ENCODE results near the gene RBM15B. TPM values are rescaled to one million over a fixed set of nuclear protein-coding genes. Genes with fewer than 3 reads are reported as not detected.

The RBM15B gene, protein sequence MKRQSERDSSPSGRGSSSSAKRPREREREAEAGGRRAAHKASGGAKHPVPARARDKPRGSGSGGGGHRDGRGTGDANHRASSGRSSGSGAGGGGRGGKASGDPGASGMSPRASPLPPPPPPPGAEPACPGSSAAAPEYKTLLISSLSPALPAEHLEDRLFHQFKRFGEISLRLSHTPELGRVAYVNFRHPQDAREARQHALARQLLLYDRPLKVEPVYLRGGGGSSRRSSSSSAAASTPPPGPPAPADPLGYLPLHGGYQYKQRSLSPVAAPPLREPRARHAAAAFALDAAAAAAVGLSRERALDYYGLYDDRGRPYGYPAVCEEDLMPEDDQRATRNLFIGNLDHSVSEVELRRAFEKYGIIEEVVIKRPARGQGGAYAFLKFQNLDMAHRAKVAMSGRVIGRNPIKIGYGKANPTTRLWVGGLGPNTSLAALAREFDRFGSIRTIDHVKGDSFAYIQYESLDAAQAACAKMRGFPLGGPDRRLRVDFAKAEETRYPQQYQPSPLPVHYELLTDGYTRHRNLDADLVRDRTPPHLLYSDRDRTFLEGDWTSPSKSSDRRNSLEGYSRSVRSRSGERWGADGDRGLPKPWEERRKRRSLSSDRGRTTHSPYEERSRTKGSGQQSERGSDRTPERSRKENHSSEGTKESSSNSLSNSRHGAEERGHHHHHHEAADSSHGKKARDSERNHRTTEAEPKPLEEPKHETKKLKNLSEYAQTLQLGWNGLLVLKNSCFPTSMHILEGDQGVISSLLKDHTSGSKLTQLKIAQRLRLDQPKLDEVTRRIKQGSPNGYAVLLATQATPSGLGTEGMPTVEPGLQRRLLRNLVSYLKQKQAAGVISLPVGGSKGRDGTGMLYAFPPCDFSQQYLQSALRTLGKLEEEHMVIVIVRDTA
- total RNA-seq: 10 to 100 TPM; 14.6 to 29.8 TPM

DNA sequence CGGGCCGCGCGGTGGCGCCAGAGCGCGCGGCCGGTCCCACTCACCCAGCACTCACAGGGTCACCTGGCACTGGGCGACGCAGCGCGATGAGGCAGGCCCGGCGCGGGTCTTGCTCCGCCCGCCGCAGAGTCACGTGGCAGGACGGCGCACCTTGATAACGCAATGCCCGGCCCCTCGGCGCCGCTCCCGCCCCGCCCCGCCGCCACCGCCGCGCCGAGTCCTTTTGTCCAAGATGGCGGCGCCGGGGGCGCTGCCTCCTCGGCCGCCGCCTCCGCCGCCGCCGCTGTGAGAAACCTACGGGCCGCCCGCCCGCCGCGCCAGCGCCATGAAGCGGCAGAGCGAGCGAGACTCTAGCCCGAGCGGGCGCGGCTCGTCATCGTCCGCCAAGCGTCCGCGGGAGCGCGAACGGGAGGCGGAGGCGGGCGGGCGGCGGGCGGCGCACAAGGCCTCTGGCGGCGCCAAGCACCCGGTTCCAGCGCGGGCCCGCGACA is at the start of gene RBM15B:
TSS of gene RBM15B (plus strand) at position 211 of the 491 bp plus-strand sequence. CDS start at position 326, 115 bp downstream.
- peak within 1 kb of the TSS; percentile 67 for H3K4me3 Mint-ChIP-seq
- ATAC-seq (replicated peaks): peak; percentile 97
- peaks cover 32% of the 10 kb centered on the region for H3K4me1 Mint-ChIP-seq
- no peaks in the 10 kb centered on the region for H3K27me3 Mint-ChIP-seq
- H3K36me3 Mint-ChIP-seq (ENCODE audit: low read depth): peaks cover 75% of the 10 kb centered on the region
- H3K9me3 Mint-ChIP-seq: no peaks in the 10 kb centered on the region
- peak within 1 kb of the TSS; percentile 48 for H3K27ac Mint-ChIP-seq

DNA sequence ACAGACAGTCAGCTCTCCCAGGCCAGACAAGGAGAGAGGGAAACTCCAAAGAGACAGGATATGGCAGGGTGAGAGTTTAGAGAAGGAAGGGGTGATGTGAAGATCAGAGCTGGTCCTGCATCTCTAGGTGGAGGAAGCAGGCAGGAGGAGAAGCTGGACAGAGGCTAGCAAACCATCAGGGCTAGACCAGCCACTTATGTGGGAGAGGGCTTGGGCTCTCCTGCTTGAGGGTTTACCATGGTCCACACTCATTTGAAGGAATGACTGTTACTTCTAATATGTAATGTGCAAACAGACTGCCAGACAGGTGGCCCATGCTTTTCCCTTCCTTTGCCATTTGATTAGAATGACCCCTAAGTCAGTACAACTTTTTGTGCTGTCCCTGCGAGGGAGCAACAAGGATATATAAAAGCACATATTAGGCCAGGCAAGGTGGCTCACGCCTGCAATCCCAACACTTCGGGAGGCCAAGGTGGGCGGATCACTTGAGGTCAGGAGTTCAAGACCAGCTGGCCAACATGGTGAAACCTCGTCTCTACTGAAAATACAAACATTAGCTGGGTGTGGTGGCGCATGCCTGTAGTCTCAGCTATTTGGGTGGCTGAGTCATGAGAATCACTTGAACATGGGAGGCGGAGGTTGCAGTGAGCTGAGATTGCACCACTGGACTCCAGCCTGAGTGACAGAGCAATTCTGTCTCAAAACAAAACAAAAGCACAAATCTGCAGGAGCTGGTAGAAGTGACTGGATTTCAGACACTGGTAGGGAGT is 47.0 kb upstream of the RBM15B start:
- Mint-ChIP-seq H3K27me3 (no peaks in the 10 kb centered on the region), H3K27ac (no peak overlapping the region), H3K36me3 (ENCODE audit: low read depth) (no peaks in the 10 kb centered on the region), H3K9me3 (no peaks in the 10 kb centered on the region), H3K4me1 (no peaks in the 10 kb centered on the region), H3K4me3 (no peak overlapping the region)
- ATAC-seq (replicated peaks): no peak

DNA sequence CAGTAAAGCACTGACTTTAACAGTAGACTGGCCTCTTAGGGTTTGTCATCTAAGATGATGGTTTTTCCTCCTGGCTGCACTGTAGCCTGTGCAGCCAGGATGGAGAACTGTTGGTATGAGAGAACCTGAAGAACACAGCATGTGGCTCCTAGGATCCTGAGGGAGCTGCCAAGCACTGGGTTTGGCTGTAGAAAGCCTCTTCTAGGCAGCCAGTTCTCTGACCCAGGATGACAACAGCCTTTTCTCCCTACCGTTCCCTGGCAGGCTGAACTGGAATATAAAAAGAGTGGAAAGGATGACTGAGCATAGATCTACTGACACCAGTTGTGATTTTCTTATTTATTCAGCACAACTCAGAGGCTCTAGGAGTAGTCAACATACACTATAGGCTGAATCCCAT is 40.3 kb upstream of the RBM15B start:
- Mint-ChIP-seq H3K36me3 (ENCODE audit: low read depth) (no peaks in the 10 kb centered on the region), H3K27me3 (no peaks in the 10 kb centered on the region), H3K27ac (no peak overlapping the region), H3K9me3 (no peaks in the 10 kb centered on the region), H3K4me1 (no peaks in the 10 kb centered on the region), H3K4me3 (no peak overlapping the region)
- ATAC-seq (replicated peaks): no peak

GRCh38 chr3:51353131-51353530 is 38.0 kb upstream of the RBM15B start:
- ATAC-seq (replicated peaks): no peak
- Mint-ChIP-seq H3K4me3 (no peak overlapping the region), H3K27ac (no peak overlapping the region), H3K9me3 (no peaks in the 10 kb centered on the region), H3K36me3 (ENCODE audit: low read depth) (no peaks in the 10 kb centered on the region), H3K27me3 (no peaks in the 10 kb centered on the region), H3K4me1 (no peaks in the 10 kb centered on the region)

DNA sequence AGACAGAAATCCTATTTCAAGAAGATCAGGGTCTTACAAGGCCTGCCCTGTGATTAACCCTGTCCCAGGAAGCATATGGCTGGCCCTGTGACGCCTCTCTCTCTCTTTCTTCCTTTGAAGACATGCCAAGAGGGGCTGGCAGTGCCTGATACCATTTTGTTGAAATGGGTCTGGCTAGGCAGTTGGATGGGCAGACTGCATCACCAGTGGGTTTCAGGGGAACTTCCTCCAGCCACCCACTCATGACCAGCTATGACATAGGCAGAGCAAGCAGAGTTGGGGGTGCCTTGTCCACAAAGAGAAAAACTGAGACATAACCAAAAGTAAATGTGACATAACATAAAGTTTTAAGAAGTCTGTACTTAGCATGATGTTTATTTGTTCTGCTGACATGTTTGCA is 37.4 kb upstream of the RBM15B start:
- ATAC-seq (replicated peaks): no peak
- H3K27ac Mint-ChIP-seq: no peak overlapping the region
- no peak overlapping the region for H3K4me3 Mint-ChIP-seq
- H3K9me3 Mint-ChIP-seq: no peaks in the 10 kb centered on the region
- H3K36me3 Mint-ChIP-seq (ENCODE audit: low read depth): no peaks in the 10 kb centered on the region
- H3K4me1 Mint-ChIP-seq: no peaks in the 10 kb centered on the region
- no peaks in the 10 kb centered on the region for H3K27me3 Mint-ChIP-seq

DNA sequence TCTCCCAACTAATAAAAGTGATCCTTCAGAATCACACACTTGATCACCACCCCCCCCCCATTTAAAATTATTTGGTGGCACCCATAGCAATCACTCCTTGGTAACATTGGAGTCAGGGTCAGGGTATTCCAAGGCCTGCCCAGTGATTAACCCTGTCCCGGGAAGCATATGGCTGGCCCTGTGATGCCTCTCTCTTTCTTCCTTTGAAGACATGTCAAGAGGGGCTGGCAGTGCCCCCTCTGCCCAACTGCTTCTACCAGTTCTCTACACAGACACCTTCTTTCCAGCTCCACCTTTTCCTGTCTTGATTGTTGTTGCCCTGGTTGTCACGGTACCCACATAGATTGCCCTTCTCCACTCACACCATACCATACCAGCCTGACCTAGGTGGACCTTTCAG is 36.9 kb upstream of the RBM15B start:
- H3K4me3 Mint-ChIP-seq: no peak overlapping the region
- ATAC-seq (replicated peaks): no peak
- no peaks in the 10 kb centered on the region for H3K36me3 Mint-ChIP-seq (ENCODE audit: low read depth)
- no peaks in the 10 kb centered on the region for H3K4me1 Mint-ChIP-seq
- H3K27me3 Mint-ChIP-seq: no peaks in the 10 kb centered on the region
- no peak overlapping the region for H3K27ac Mint-ChIP-seq
- no peaks in the 10 kb centered on the region for H3K9me3 Mint-ChIP-seq

DNA sequence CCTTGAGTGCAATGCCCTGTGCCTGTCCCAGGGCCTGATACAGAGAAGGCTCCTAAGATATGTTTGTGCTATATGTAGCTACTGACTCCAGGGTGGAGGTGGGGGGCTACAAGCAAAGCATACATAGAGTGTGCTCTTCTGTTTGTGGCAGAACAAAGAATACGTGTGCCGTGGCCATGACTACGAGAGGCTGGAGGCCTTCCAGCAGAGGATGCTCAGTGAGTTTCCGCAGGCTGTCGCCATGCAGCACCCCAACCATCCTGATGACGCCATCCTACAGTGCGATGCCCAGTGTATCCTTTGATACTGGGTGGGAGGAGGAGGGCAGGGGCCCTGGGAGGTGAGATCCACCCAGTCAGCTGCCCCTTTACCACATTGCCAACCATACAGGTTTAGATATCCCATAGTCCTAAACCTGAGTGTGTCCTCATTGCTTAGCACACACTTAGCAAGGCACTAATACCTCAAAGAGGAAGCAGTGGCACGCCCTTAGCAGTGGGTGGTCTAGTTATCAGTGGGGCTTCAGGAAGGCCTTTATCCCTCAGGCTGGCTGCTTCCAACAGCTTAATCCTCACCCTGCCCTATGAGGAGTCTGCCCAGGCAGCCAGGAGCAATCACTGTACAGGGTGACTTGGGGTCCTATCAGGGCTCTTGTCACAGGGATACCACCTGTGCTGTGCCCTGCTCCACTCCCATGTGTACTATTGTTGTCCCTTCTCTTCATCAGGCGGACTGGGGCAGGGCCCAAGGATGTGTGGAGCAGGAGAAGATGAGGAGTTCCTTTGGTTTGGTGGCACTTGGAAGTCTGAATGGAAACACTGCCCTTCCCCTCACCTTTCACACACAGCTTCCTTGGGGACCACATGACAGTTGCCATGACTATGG is 36.1 kb upstream of the RBM15B start:
- H3K9me3 Mint-ChIP-seq: no peaks in the 10 kb centered on the region
- H3K4me3 Mint-ChIP-seq: no peak overlapping the region
- no peak overlapping the region for H3K27ac Mint-ChIP-seq
- ATAC-seq (replicated peaks): no peak
- no peaks in the 10 kb centered on the region for H3K4me1 Mint-ChIP-seq
- H3K36me3 Mint-ChIP-seq (ENCODE audit: low read depth): no peaks in the 10 kb centered on the region
- H3K27me3 Mint-ChIP-seq: no peaks in the 10 kb centered on the region

- Mint-ChIP-seq H3K27ac (no peak overlapping the region), H3K4me3 (no peak overlapping the region), H3K9me3 (no peaks in the 10 kb centered on the region), H3K4me1 (no peaks in the 10 kb centered on the region), H3K36me3 (ENCODE audit: low read depth) (no peaks in the 10 kb centered on the region), H3K27me3 (no peaks in the 10 kb centered on the region)
- no peak for ATAC-seq (replicated peaks)
Measured at GRCh38 chr3:51355891-51356578, 35.0 kb upstream of the RBM15B start.

DNA sequence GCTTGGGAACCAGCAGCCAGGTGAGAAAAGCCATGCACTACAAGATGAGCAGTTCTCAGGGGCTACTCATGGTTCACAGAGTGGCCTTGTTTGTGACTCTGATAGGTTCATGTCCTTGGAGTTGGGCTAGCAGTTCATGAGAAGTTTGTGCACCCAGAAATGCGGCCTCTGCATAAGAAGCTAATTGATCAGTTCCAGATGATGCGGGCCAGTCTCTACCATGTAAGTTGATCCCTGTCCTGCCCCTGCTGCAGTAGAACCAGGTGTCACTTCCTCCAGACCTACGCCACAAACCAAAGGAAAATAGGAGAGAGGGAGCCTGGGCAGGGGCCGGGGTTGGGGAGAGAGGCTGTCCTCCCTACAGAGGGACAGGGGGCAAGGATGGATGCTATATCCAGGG is 33.2 kb upstream of the RBM15B start:
- Mint-ChIP-seq H3K4me3 (no peak overlapping the region), H3K4me1 (no peaks in the 10 kb centered on the region), H3K36me3 (ENCODE audit: low read depth) (no peaks in the 10 kb centered on the region), H3K27ac (no peak overlapping the region), H3K27me3 (no peaks in the 10 kb centered on the region), H3K9me3 (no peaks in the 10 kb centered on the region)
- ATAC-seq (replicated peaks): no peak

- Mint-ChIP-seq H3K36me3 (ENCODE audit: low read depth) (no peaks in the 10 kb centered on the region), H3K4me1 (no peaks in the 10 kb centered on the region), H3K27me3 (no peaks in the 10 kb centered on the region), H3K4me3 (no peak overlapping the region), H3K27ac (no peak overlapping the region), H3K9me3 (no peaks in the 10 kb centered on the region)
- no peak for ATAC-seq (replicated peaks)
Measured at GRCh38 chr3:51358981-51359380, 32.1 kb upstream of the RBM15B start.

GRCh38 chr3:51360806-51361205 is 30.3 kb upstream of the RBM15B start:
- no peaks in the 10 kb centered on the region for H3K27me3 Mint-ChIP-seq
- H3K36me3 Mint-ChIP-seq (ENCODE audit: low read depth): no peaks in the 10 kb centered on the region
- no peak overlapping the region for H3K4me3 Mint-ChIP-seq
- H3K4me1 Mint-ChIP-seq: no peaks in the 10 kb centered on the region
- H3K9me3 Mint-ChIP-seq: no peaks in the 10 kb centered on the region
- ATAC-seq (replicated peaks): no peak
- no peak overlapping the region for H3K27ac Mint-ChIP-seq

GRCh38 chr3:51361746-51362145 is 29.3 kb upstream of the RBM15B start:
- no peaks in the 10 kb centered on the region for H3K27me3 Mint-ChIP-seq
- no peak overlapping the region for H3K27ac Mint-ChIP-seq
- no peaks in the 10 kb centered on the region for H3K4me1 Mint-ChIP-seq
- H3K4me3 Mint-ChIP-seq: no peak overlapping the region
- H3K9me3 Mint-ChIP-seq: no peaks in the 10 kb centered on the region
- no peaks in the 10 kb centered on the region for H3K36me3 Mint-ChIP-seq (ENCODE audit: low read depth)
- ATAC-seq (replicated peaks): no peak

DNA sequence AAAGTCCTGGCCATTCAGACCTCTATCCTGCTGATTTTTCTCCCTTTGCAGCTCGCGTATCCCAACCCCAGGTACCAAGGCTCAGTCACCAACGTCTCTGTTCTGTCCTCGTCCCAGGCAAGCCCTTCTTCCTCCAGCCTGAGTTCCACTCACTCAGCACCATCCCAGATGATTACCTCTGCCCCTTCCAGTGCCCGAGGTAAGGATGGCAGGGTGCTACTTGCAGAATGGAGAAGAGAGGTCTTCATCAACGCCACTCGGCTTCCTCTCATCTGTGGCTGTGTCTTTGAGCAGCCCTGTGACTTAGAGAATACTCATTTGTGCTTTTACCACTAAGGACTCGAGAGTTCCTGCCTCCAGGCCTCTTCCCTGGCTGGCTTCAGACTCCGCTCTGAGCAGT is 28.6 kb upstream of the RBM15B start:
- Mint-ChIP-seq H3K36me3 (ENCODE audit: low read depth) (no peaks in the 10 kb centered on the region), H3K4me1 (no peaks in the 10 kb centered on the region), H3K27me3 (no peaks in the 10 kb centered on the region), H3K27ac (no peak overlapping the region), H3K4me3 (no peak overlapping the region), H3K9me3 (no peaks in the 10 kb centered on the region)
- ATAC-seq (replicated peaks): no peak

Measured in activated T-helper 17 cell treated with anti-CD3 and anti-CD28 coated beads, Interleukin-2, amount 50 U/mL, for 72 hours (primary cell).